Hair follicle dermal papilla cell (primary cell): Measurements from ENCODE around the gene SAT1. TPM values are rescaled to one million over a fixed set of nuclear protein-coding genes. Genes with fewer than 3 reads are reported as not detected.

ENCODE experiments used
- small RNA-seq: library from RNA; depleted of rRNA; stranded (forward); fragments of <200 nt; gene quantifications from one replicate; pipeline ENCODE3, GENCODE V24; 2012
- total RNA-seq: library from RNA; depleted of rRNA; stranded (reverse); fragments of >200 nt; gene quantifications from 2 replicates; pipeline ENCODE4 v1.2.3, GENCODE V29; 2012

The SAT1 gene
- total RNA-seq: 66.7 and 77.5 TPM in 2 replicates

GRCh38 chrX:23782863-23783588 lies at the start of gene SAT1:
SAT1 (plus strand) TSS chrX:23783173; CDS start chrX:23783352, 179 bp downstream.

GRCh38 chrX:23742697-23743622 lies 40.0 kb upstream of the SAT1 start, which contains the start of gene ACOT9:
ACOT9 (minus strand) TSS chrX:23743276; CDS start chrX:23743144, 132 bp downstream.

Small RNA genes within 50 kb of the gene (small RNA-seq; reads per million reads assigned to genes)
- gene RF00019: not detected

Other genes starting within 250 kb of the SAT1 start
- gene PRDX4, start 115.7 kb upstream of the SAT1 start, total RNA-seq: 164 and 201 TPM in 2 replicates
- gene ACOT9, start 39.9 kb upstream of the SAT1 start, total RNA-seq: 52.6 and 54.5 TPM in 2 replicates
- 6.6 and 7.1 TPM in 2 replicates for gene APOO, start 124.8 kb downstream of the SAT1 start, total RNA-seq
- gene CXorf58, start 124.8 kb downstream of the SAT1 start, total RNA-seq: not detected in 2 replicates
- 9.7 and 12.2 TPM in 2 replicates for gene KLHL15, start 244.0 kb downstream of the SAT1 start, total RNA-seq